HG02938 (cell line): ENCODE measurements around the gene NUS1.
"Not testable (repeated sequence)": the region's sequence is repeated elsewhere in the genome, so short reads cannot be mapped to it uniquely, and the experiment has no call there.

ENCODE experiments used
- ATAC-seq: cut with Tn5 transposase; IDR thresholded peaks from one replicate; pipeline ENCODE4 v1.9.1; 2021; ENCODE audit warnings: mild to moderate bottlenecking, moderate library complexity; ENCODE audit not compliant: unreplicated experiment

The NUS1 gene

DNA sequence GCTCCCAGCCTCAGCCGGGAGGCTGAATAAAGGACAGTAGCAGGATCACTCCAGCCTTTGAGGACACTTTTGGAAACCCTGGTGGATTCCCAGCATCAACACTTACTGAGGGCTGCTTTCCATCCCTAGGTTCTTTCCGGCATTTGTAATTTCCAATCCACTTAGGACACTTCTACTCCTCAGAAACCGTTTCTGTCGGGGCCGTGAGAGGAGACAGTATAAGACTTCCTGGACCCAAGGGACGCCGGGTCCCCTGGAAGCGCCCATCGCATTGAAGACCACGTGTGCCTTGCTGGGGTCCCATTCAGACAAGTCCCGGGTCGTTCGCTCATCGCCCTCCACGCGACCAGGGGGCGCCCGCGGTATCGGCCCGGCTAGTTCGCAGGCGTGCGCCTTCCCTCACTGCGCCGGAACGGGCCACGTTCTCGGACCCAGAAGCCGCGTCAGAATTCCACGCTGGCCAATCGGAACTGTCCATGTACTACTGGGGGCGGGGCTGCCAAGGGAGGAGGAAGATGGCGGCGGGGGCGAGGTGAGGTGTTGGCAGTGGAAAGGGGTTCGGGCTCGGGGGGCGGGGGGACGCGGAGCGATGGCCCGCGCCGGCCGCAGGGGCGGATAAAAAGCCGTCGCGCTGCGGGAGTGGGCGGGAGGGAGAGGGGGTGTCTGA, at the start of gene NUS1:
NUS1 (plus strand) TSS at position 479 of the 667 bp plus-strand sequence. CDS start 202 bp downstream, outside the sequence.
- peak; percentile 95 for ATAC-seq

DNA sequence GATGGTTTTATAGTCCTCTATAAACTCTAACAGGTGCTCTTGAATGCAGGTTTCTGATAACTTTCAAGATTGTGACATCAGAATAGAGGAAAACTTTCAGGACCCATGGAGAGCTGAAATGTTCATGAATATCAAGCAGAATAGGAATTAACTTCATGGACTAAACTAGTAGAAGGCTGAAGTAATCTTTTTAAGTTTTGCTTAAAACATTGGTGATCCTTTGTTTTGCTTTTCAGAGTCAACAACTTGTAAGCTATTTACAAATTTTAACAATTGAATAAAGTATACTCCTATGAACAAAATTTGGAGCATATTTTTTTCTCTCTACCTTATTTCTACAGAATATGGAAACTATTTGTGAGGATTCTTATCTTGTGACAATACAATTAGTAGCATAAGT, 47.7 kb upstream of the NUS1 start:
- no peak for ATAC-seq

DNA sequence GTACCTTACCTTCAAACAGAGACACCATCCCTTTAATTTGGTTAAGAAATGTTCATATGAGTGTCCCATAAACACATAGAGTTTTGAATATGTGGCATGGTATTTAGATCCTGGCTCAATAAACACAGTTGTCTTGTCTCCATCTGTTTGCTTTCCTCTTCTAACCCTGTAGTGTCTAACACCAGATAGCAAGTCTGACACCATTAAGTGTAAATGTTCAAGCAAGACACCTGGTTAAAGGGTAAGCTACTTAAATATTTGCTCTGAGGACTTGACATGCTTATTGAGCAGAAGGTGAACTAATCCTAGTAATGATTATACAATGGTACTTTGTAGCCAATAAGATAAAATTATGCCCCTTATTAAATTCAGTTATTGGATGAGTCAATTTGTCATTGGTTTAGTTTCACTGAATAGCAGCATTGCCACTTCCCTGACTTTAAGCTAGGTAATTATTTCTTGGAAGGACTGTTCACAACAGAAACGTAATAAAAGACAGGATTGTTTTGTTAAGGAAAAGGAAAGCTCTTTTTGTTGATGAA, 46.1 kb upstream of the NUS1 start:
- ATAC-seq: no peak

DNA sequence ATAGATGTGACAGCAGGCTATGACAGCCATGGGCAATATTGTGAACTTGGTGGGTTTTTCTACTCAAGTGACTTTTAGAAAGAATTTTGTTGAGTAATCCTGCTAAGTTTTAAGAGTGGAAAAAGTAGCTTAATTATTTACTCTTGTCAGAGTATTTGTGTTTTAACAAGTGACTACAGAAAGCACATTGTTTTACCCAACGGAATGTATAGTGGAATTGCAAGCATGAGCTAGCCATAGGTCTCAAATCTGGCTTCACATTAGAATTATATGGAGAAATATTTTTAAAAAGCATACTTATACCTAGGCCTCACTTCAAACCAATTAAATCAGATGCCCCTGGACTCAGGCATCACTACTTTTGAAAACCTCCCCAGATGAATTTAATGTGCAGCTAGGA, 37.5 kb upstream of the NUS1 start:
- ATAC-seq: no peak

DNA sequence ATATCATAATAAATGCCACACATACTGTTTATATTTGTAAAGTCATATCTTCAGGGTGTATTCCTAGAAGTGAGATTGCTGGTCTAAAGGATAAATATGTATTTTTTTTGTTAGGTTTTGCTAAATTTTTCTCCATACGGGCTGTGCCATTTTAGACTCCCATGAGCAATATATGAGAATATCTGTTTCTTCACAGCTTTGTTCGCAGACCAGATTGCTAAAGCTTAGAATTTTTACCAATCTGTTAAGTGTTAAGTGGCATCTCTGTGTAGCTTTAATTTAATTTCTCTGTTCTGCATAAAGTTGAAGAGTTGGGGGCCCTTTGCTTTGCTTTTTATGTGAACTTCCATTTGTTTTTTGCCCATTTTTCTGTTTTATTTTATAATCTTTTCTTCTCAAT, 32.3 kb upstream of the NUS1 start:
- ATAC-seq: no peak

DNA sequence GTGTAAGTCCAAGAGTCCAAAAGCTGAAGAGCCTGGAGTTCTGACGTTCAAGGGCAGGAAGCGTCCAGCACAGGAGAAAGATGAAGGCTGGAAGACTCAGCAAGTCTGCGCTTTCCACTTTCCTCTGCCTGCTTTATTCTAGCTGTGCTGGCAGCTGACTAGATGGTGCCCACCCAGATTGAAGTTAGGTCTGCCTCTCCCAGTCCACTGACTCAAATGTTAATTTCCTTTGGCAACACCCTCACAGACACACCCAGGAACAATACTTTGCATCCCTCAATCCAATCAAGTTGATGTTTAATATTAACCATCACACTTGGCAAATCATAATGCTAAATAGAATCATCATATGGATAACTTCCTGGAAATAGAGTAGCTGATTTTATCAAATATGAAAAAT, 23.3 kb upstream of the NUS1 start:
- not testable (repeated sequence) for ATAC-seq

DNA sequence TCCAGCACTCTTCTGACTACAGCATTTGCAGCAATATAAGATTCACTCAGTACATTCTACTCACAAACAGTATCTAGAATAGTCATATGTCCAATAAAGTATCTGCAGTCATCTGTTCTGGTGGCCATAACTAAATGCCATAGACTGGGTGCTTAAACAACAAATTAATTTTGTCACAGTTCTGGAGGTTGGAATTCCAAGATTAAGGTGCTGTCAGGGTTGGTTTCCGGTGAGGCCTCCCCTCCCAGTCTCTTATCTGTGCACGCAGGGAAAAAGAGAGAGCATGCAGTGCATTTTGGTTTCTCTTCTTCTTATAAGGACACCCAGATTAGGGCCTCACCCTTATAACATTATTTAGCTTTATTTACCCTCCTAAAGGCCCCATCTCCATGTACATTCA, 21.3 kb upstream of the NUS1 start:
- no peak for ATAC-seq

DNA sequence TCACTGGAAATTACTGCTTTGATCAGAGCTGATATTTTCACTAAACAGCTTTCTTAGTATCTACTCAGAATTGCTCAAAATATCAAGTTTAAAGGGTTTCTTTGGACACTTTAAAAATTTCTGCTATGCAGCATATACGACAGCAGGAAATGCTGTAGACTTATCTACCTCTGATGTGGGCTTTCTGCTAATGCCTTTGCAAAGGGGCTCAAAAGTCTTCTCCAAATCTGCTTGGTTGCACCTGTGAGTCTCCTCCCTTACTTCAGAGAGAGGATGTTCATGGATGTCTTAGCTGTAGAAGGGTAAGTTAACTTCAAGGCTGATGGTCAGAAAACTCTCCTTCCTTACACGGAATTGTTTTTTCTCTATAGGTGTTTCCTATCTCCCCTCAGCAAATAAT, 19.9 kb upstream of the NUS1 start:
- ATAC-seq: no peak

DNA sequence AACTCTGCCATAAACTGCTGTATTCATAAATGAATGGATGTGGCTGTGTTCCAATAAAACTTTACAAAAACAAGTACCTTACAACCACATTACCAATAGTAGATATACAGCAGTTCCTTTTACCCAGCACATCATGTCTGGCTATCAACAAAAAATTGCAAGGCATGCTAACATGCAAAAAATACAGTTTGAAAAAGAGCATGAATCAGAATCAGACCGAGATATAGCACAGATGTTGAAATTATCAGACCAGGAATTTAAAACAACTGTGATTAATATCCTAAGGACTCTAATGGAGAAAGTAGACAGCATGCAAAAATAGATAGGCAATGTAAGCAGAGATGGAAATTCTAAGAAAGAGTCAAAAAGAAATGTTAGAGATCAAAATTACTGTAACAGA, 8.4 kb upstream of the NUS1 start:
- no peak for ATAC-seq

DNA sequence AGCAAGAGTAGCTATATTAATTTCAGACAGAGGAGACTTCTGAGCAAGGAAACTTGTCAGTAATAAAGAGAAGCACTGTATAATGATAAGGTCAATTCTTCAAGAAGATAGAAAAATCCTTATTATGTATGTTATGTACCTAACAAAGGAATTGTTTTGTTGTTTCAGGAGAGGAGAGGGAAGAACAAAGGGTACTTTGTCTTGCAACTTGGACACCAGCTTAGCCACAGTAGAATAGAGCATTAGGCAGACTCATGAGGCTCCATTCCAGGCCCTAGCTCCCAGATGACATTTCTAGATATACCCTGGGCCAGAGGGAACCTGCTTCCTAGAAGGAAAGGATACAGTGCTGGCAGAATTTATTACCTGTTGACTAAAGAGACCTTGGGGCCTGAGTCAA, 6.5 kb upstream of the NUS1 start:
- ATAC-seq: no peak

DNA sequence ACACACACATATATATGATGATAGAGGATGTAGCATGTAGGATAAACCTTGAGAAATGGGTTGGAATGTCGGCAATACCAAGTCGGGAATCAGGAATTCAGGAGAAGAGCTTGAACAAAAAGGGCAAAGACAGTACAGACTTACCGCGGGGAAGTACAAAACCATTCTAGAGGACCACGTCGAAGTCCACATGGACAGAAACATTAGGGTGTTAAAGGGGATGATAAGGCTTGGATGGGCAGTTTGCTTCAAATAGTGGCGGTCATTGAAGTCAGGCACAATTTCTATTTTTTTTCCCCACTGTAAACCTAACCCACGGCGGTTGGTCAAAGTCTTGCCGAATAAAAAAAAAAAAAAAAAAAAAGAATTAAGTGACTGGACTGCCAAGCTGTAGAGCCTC, 766 bp upstream of the NUS1 start:
- no peak for ATAC-seq

DNA sequence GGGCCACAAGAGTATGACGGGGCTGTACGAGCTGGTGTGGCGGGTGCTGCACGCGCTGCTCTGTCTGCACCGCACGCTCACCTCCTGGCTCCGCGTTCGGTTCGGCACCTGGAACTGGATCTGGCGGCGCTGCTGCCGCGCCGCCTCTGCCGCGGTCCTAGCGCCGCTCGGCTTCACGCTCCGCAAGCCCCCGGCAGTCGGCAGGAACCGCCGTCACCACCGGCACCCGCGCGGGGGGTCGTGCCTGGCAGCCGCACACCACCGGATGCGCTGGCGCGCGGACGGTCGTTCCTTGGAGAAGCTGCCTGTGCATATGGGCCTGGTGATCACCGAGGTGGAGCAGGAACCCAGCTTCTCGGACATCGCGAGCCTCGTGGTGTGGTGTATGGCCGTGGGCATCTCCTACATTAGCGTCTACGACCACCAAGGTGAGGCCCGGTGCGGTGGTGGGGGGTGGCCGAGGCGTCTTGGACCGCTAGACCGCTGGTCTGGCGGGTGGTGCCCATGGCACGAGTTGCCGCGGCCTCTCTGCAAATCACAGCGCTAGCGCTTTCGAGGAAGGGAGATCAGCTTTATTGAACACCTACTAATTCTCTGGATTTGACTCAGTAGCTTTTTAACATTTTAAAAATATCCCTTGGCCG, 511 bp downstream of the NUS1 start:
- peak; percentile 29 for ATAC-seq

DNA sequence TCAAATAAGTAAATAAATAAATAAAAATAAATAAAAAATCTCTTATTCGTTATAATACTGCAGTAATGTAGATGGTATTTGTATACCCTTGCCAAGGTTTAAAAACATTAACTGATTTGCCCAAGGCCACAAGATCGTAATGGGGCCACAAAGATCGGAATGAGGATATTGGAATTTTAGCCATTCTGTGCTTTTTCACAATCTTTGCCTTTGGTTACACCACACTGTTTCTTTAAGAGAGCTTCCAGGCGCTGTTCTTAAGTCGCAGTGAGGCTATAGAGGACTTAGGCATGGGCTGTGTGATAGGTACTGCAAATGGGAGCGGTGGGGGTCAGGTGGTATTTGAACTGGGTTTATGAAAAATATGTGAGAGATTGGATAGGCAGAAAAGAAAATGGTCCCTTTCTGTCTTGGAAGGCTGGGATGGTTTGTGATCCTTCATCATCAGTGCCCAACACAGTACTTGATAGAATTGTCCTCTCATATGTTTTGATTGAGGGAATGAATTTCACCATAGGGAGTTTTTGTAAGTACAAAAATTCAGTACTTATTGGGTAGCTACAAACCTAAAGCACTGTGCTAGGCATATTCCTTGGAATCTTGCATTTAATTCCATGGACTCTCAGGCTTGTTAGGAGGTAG, 1.4 kb downstream of the NUS1 start:
- ATAC-seq: no peak

DNA sequence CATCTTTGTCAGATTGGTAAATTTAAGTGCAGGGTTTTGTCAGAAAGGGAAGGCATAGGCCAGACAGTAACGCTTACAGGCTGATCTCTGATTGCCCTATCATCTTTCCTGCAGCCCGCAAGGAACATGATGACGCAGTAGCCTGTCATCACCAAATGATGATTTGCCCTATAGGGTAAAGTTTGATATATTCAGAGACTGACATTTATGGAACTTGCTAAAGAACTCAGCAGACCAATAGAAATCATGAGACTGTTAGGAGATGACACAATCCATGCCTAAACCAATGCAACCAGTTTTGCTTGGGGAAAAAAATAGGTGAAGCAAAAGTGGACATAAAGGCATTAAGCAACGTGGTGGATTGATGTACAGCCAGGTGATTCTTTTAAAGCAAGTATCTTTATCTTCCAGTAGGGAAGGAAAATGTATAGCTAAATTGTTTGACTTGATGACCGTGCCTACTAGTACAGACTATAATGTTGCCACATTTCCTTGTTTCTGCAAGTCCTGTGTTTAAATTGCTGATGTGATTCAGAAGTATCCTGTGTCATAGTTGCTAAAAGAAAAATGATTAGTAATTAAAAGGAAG, 2.4 kb downstream of the NUS1 start:
- no peak for ATAC-seq

DNA sequence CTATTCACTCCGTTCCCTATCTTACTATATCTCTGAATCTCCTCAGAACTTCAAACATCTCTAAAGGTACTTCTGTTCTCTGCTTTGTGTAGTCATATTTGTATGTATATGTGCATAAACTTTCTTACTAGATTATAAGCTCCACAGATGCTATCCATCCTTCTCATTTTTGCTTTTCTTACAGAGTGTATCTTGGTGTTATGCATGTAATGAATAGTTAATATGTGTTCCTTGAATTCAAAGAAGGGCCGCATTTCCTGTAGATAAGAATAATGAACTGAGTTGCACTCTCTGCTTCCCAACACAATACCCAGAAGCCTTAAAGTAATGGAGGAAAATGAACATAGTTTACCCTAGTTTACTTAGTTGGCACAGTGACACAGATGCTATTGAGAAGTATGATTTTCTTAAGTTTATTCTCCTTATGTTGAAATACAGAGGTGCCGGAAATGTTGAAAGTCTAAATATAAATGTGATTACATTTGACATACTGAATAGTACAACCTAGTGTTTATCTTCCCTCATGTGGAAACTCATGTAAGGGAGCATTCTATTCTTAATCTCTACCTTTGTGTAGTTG, 6.0 kb downstream of the NUS1 start:
- no peak for ATAC-seq

DNA sequence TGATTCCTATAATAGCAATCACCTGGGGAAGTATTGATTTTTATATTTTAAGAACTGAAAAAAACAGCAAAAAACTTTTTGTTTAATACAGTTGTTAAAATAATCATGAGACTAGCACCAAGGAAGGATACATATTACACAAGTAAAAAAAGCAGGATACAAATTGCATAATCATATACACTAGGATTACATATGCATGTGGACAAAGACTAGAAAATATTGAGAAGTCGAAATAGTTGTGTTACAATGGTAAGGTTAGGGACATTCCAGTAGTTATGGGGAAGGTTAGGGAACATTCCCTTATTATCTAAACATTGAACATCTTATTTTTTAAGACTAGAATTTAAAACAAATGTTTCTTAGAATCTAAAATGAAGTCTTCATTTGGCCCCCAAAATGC, 9.5 kb downstream of the NUS1 start:
- no peak for ATAC-seq

DNA sequence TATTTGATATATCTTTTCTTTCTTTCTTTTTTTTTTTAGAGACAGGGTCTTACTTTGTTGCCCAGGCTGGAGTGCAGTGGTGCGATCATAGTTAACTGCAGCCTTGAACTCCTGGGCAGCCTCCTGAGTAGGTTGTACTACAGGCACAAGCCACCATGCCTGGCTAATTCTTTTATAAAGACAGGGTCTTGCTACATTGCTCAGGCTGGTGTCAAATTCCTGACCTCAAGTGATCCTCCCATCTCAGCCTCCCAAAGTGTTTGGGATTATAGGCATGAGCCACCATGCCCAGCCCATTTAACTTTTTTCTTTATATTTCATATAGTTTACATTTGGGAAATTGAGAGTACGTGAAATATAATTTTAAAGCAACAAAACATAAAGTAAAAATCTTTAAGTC, 10.1 kb downstream of the NUS1 start:
- ATAC-seq: no peak

DNA sequence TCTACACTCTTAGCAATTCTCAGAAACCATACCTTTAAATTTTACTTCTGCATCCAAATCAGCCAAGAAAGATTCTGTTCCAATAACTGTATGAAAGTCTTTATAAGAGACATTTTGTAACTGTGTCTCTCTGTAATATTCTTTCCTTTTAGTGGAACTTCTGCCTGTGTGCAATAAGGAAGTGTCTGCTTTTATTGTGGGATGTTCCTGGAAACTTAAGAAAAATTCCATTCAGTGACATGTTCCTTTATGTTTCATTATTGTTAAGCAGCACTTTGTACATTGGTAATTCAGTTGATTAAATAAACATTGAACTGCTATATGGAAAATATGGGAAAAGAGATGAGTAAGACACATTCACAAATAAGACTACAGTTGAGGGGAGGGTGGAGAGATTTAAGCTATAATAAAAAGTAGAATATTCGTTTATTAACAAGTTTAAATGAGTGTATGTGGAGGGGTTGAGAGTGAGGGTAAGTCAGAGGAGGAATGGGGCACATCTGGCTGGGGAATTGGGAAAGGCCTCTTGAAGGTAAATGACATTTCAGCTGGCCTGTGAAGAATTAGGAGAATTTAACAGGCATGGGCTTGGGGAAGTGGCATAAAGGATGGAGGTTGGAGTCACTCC, 11.9 kb downstream of the NUS1 start:
- no peak for ATAC-seq

DNA sequence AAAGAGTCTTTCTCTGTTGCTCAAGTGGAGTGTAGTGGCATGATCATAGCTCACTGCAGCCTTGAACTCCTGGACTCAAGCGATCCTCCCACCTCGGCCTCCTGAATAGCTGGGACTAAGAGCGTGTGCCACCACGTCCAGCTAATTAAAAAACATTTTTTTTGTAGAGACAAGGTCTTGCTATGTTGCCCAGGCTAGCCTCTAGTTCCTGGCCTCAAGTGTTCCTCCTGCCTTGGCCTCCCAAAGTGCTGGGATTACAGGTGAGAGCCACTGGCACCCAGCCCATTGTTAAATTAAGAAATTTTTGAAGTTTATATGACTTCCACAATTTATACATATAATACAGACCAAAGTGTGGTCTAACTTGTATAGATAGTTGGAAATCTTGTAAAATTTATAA, 14.3 kb downstream of the NUS1 start:
- not testable (repeated sequence) for ATAC-seq

DNA sequence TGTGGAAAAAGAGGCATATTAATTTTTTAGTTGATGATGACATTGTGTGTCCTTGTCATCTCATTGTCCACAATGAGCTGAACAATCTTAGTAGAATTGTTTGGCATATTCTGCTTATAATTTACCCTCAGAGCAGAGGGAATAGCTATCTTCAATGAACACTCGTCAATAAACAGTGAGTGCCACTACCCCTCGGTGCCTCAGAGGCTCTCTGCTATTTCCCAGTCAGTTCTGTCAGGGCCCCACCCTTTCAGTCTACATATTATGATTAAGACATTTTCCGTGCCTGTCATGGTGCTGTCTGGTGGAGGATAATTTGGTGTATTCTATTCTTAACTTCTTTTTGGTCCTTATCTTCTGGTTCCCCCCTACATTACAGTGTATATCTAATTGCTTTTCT, 31.2 kb downstream of the NUS1 start:
- no peak for ATAC-seq

DNA sequence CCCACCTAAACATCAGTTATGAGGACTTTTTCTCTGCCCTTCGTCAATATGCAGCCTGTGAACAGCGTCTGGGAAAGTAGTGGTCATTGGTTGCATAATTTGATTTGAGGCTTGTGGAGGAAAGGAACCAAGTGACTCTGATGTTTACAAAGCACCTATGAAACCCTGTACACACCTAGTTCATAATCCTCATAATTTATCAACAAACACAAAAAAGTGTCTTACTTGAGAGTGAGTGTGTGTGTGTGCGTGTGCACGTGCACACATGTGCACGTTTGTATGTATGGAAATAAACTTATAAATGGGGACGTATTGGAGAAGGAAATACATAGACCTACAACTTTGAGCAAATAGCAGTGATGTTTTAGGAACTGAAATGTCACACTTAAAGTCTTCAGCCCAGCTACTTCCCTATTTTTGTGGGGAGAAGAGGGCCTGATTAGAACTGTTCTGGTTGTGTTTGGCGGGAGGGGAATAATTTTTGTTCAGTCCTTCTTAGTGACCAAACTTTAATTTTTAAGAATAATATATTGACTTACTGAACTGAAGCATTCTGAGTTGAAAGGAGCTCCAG, 31.8 kb downstream of the NUS1 start:
- ATAC-seq: not testable (repeated sequence)
